HG03159 (cell line): ENCODE data around the gene NOS1AP.
"Not testable (repeated sequence)": the region's sequence is repeated elsewhere in the genome, so short reads cannot be mapped to it uniquely, and the experiment has no call there.

Experiments used
- ATAC-seq: cut with Tn5 transposase; IDR thresholded peaks from one replicate; pipeline ENCODE4 v1.9.1; 2021; ENCODE audit warnings: mild to moderate bottlenecking, moderate library complexity; ENCODE audit not compliant: unreplicated experiment

NOS1AP gene

DNA sequence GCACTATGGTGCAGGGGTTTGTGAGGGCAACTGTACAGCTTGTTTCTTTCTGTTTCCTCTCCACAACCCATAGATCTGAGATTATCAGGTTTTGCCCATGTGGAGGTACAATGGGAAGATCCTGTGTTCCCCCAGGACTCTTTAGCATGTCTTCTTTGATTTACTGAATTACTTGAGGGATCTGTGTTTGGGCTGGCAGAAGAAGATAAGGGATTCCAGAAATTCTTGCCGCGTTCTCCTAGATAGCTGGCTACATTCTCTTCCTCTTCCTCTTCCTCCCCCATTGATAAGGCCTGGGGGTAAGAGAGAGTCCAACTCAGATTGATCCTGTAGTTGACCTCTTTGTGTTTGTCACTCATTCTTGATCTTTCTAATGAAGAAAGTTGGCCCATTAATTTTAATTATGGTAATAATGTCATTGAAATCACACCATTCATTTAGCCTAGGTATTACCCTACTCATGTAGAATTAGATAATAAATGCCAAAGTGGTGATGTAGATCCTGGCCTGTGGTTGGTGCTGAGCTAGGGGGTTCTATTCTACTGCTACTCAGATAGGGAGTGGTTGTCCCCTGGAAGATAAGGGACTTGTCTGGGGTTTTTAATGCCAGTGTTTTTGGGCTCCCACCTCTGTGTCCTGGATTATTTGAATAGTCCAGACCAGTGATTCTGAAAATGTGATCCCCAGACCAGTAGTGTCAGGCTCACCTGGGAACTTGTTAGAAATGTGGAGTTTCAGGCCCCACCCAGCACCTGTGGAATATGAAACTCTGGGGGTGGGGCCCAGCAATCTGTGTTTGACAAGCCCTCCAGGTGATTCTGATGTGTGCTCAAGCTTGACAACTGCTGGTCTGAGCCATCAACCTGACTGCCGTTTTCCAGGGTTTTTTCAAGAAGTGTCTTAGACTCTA lies 122.2 kb downstream of the NOS1AP start:
- ATAC-seq = no peak

DNA sequence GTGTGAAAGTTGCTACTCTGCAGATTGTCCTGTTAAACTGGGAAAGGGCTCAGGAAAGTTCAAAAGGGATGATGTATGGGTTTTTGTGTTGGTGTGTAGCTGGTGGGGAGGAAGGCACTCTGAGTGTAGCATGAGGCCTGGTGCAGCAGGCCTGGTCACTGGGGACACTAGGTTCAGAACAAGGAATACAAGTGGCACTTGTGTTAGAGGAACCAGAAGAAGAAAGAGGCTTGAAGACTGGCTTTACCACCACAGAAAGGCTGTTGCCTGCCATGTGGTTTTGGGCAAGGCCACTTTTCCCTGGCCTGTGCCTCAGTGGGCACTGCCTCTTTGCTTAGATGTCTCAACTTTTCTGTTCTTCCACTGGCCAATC lies 122.8 kb downstream of the NOS1AP start:
- ATAC-seq = no peak

DNA sequence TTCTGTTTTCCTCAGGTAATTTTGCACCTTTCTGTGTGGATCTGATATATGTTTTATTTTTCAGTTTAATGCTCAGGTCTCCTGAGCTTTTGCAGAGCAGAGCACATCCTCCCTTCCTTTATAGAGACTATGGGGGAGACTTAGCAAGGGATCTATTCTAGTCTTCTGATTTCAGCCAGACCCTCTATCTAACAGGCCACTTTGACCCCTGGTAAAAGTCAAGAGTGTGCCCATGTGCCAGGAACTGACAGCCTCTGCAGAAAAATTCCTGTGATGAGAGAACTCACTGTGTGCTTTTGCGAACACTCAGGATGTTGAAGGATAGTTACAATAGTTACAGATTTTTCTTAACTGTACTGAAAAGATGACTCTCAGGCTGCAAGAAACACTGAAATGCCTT lies 123.3 kb downstream of the NOS1AP start:
- no peak for ATAC-seq

DNA sequence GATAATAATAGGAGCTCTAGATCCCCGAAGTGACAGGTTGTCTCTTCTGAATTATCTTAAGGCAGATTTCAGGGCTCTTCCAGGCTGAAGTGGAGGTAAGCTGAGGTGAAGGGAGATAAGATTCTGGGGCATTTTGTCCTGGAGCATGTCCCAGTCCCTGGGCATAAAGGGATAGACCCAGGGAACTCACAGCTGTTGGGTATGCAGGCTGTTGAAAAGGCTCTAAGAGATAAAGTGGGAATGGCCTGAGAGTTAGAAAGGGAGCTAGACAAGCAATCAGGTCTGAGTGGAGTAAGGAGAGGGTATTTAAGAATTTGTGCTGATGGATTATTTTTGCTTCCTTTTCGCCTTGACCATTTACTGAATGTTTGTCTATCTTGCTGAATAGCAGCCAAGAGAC lies 123.7 kb downstream of the NOS1AP start:
- ATAC-seq = no peak

DNA sequence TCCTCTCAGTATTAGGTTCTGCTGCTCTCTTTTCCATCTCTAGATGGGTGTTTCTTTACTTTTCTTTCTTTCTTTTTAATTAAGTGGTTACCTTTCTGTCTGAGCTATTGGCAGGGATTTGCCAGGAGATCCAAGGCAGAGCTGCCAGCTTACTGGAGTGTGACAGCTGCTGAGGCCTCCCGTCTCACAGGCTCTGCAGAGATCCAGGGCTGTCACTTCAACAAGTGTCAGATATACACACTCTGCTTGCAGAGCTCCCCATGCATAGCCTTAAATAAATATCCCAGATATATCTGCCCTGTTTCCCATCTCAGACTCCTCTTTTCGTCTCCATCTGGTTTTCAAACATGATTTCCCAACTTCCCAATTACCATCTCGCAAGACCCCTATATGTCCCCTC lies 124.3 kb downstream of the NOS1AP start:
- ATAC-seq = no peak

DNA sequence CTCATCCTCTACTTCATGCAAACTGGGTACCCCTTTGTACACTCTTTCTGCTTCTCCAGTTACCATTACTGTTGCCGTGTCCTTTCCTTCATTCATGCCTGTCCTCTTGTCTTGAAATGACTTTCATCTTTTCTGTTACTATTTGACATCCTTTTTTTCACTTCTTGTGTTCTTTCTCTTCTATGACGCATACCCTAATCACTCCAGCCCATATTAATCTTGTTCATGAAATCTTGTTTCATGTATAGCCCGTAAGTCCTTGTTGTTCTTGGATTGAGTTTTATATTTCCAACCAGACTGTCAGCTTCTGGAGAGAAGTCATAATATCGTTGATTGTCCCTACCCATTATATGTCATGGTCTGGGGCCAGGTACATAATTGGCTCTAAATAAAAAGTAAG lies 126.1 kb downstream of the NOS1AP start:
- no peak for ATAC-seq

DNA sequence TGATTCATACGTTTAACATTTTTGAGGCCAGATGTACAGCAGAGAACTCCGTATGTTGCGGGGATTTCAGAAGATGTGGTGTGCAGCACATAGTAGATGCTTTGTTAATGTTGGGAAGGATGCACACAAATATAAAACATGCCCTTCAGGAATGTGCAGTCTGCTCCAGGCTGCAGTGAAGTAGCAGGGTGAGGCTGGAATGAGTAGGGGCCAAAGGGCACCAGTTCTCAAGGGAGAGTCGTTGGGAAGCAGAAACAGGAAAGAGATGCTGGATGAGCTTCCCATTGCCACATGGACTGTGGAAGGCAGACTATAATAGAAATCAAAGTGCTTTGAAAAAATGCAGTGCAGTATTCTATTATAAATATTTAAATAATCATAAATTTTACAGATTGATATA lies 126.9 kb downstream of the NOS1AP start:
- no peak for ATAC-seq

DNA sequence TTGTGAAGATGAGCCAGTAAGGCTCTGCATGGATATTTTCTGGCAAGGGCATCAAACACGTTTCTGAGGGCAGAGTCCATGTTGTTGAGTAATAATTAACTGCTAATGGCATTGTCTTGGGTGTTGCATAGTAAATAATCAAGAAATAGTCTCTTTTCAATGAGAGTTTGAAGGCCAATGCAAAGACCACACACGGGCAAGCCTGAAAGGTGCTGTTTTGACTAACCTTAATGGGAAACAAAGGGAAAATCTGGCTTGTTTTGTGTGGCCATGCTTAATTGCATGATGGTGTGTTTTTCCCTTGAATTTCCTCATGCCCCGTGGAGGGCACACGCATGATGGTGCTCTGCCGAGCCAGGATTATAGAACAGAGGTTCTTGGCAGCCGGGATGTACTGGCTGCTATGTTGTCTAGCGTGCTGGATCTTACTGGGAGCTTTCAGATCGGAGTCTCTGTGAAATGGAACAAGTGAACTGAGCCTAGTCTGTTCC lies 127.6 kb downstream of the NOS1AP start:
- no peak for ATAC-seq

DNA sequence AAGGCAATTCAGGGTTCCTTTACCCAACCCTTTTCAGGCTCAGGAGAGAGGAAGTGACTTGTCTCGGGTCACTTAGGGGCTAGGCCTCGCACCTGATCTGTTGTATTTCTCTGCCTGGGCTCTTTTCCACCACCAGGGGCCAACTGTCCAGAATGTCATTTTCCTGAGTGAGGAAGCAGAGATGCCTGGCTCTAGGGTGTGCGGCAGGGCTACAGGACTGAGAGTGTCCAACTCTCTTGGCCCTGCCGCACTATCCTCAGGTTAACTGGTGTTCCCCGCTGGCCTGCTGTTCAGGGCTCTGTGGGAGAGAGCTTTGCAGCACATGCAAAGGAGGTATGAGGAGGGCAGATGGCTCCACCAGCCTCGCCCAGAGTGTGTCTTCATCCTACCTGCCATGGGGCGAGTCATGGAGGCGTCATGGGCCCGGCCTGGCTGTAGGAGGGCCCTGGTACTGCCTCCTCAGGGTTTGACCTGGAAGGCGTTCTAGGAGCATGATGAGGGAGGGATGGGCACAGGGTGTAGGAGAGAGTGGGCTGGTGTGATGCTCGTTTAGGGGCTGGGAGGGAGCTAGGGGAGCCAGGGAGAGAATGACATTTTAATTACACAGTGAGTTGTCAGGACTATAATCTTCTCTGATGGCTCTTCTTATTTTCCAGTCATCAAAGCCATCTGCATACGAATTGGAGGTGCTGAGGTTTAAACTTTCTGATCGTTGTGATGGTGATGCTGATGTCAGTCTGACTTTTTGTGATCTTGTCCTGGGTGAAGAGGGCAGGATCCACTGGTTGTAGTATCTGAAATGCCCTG lies 128.3 kb downstream of the NOS1AP start:
- ATAC-seq = no peak

DNA sequence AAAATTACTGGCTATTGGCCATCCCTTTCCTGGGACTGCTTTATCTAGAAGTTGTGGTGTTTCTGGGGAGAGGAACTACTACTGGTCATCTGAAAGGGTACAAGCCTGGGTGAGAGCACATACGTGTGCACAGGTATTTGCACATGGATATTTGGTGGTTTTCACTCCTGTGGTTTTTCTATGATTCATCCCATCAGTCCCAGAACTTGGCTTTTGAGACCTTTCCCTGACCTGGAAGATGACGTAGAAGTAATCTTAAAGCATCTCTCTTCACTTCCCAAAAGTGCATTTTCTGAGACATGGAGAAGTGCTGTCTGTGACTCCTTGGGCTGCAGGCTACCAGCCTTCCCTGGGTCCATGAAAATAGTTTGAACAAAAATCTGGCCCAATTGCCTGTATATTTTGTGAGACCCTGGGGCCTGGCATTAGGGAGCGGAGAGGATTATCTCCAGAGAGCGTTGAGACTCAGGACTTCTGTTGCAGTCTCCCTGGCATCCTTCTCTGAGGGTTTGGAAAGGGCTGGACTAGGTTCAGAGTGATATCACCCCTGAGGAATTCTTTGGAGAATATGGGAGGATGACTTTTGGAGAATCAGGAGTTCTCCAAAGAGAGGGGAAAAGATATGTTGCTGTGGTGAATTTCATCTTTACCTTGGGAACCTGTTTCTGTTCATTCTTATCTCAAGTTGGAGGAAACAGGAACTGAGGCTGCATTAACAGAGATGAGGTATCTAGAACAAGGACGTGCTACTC lies 130.8 kb downstream of the NOS1AP start:
- no peak for ATAC-seq

DNA sequence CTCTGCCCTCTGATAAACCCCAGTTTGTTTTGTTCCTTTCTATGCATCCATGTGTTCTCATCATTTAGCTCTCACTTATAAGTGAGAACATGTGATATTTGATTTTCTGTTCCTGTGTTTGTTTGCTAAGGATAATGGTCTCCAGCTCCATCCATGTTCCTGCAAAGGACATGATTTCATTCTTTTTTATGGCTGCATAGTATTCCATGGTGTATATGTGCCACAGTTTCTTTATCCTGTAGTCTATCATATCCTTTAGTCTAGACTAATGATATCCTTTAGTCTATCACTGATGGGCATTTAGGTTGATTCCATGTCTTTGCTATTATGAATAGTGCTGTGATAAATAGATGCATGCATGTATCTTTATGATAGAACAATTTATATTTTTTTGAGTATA lies 131.6 kb downstream of the NOS1AP start:
- not testable (repeated sequence) for ATAC-seq

DNA sequence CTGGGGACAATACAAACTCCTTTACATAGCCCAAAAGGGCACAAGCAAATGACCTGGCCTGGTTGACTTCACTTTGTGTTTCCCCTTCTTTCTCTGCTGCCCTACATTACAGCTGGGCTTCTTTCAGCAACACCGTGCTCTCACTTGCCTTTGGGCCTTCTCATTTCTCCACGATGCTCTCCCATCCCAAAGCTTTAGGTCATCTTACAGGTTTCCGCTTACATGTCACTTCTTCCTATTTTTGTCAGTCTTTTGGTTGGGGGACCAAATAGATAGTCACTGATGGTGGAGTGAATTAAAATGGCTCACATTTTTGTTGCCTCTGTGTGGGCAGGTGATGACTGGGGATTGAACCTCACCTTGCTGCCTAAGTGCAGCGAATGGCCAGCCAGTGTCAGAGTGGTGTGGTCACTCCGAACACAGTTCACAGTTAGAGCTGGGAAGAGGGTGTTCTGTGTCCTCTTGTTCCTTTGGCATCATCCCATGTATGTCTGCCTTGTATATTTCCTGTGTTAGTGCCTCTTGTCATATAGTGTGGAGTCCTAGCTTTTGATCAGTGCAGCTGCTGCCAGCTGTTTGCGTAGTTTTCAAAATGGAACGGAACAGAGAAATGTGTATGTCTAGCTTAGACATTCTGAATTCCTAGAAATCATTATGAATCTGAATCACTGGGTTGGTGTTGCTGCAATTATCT lies 134.8 kb downstream of the NOS1AP start:
- no peak for ATAC-seq

DNA sequence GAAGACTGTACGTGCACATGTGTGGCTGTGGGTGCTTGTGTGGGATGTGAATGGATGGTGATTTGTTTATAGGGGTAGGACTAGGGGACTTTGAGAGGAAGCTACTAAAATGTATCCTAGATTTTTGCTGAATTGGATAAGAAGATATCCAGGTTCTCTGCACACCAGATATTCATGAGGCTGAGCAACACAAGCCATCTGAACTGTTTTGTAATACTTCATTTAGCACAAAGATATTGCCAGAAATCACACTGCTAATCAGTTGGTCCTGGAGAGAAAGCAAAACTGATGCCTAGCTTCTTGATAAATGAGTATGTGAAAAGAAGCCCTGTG lies 135.3 kb downstream of the NOS1AP start:
- no peak for ATAC-seq

DNA sequence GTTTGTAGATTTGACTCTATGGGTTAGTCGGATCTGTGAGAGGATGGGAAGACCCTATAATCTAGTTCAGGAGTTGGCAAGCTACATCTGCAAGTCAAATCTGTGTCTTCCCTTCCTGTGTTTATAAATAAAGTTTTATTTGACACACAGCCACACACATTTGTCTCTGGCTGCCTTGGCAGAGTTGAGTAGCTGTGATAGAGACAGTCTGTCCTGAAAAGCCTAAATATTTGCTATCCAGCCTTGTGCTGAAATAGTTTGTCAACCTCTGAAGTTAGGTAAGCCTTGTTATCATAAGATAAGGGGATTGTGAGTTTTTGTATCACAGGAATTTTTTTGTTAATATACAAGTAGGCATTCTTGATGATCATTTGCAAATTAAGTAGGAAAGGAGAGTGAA lies 136.8 kb downstream of the NOS1AP start:
- ATAC-seq = no peak

DNA sequence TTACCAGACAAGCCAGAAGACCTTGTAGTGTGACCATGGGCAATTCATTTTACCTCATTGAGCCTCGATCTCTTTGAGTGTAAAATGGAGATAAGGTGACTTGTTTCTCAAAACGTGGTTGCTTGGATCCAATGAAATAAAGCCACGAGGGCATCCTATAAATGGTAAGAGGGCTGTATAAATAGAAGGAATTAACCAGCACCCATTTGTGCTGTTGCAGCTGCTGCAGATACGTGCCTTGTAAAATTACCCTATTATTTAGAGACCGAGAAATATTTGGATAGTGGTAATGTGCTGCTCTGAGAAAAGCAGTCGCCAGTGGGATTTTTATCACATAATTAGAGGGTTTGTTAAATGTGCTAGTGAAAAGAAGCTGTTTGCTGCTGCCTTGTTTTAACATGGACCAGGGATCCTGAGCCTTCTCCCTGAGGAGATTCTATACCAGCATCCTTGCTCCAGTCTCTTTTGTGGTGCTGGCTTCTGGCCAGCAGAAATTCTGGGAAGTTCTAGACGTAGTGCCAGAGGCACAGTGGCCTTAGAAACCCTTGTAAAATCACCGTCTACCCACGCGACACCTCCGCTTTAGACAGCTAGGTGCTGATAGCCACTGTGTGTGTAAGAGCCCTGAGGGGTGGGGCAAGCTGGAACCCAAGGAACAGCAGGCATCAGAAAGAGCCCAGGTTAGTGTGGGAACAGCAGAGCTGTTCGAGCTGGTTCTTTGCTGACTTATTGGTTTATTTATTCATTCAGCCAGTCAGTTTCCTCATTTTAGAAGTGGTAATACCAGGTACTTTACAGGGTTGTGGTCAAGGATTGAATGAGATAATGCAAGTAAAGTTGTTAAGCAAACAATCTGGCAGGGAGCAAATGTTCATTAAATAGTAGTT lies 137.5 kb downstream of the NOS1AP start:
- ATAC-seq = no peak

DNA sequence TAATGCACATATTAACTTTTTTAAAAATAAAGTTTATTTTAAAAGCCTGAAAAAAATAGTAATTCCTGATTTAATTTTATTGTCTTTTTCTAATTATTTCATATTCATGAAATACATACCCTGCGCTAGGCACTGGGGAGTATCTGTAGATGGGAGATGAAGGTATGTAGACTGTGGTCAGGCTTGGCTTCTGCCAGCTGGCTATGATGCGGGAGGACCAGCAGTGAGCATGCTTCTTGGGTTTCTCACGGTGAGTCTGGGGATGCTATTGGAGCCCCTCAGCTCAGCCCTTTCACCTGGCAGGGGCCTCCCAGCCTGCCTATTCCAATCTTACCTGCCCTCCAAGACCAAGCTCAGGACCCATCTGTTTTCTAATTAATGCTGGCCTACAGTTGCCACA lies 138.4 kb downstream of the NOS1AP start:
- ATAC-seq = no peak

DNA sequence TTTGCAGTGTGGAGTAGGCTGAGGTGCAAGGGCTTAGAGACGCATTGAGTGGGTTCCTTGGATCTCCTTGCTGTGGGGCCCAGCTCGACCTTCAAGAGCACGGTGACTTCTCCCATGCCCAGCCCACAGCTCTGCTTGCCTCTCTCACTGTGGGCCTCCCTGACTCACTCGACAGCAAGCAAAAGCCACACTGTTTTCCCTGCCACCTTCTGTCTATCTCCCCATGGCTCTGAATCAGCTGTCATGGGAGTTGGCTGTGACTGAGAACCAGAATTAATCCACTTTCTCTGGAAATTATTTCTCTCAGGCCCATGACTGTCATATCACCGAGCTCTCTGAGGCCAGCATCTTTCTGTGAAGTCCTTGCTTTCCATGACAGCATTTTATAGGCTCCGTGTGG lies 140.7 kb downstream of the NOS1AP start:
- no peak for ATAC-seq

DNA sequence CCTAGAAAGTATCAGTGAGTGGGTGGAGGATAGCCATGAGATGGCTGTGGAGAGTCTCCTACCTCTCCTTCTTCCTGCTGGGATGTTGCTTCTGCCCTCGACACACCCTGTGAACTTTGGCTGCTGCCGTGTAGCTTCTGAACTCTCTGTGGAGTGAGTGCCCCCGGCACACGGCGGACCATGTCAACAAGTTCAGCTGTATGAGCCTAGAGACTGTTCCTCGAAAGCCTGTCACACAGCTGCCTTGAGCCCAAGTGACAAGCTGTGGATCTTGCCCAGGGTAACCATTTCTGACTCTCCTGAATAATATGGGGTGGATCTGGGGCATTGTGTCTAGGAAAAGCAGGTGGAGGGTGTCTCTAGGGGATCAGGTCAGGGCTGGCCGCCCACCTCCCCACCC lies 143.2 kb downstream of the NOS1AP start:
- no peak for ATAC-seq

DNA sequence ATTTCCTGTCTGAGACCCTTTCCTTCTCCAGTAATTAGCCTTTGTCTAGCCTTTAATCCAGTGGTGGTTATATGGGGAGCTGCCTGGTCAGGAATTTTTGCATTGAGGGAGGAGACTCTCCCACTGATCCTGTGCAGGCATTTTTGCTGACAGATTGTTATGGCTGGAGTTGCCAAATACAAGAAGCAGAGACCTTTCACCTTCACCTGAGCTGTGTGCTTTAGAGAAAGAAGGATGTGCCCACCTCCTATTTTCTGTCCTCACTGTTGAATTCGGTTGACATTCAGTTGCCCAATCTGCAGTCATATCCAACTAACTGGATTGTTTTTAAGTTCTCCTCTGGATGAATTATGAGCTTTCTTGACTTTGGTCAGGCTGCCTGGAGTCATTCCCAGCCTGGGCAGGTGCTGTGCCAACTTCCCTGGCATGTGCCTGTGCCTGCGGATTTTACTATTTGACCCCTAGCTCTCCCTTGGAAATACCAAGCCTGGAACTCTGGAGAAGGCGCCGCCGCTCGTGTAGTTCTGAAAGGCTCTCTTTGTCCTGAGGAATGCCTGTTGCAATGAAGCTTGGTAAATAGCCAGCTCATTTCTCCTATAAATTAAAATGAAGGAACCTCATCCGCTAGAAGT lies 143.9 kb downstream of the NOS1AP start:
- ATAC-seq = no peak
